Measurements from ENCODE around the gene C8A. TPM values are rescaled to one million over a fixed set of nuclear protein-coding genes. Genes with fewer than 3 reads are reported as not detected.

C8A gene
- total and polyA plus RNA-seq, 2 of the 13 experiments (the other 11 are each of a cell fraction or from before 2014, with no cell fraction given) = 10.5 to 15.0 TPM

DNA sequence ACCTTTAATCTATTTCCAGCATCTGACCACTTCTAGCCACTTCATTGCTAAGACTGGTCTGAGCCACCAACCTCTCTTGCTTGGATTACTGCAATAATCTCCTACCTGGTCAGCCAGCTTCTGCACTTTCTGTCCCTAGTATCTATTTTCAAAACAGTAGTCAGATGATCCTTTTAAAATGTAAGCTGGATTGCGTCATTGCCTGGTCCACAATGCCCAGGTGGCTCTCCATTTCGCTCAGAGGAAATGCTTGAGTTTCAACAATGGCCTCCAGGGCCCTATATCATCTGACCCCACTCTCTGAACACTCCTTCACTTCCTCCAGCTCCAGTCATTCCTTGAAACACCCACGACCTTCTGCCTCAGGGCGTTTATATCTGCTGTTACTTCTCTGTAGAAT, 37.7 kb upstream of the C8A start (continued):
- TF ChIP-seq, protein P1, sequence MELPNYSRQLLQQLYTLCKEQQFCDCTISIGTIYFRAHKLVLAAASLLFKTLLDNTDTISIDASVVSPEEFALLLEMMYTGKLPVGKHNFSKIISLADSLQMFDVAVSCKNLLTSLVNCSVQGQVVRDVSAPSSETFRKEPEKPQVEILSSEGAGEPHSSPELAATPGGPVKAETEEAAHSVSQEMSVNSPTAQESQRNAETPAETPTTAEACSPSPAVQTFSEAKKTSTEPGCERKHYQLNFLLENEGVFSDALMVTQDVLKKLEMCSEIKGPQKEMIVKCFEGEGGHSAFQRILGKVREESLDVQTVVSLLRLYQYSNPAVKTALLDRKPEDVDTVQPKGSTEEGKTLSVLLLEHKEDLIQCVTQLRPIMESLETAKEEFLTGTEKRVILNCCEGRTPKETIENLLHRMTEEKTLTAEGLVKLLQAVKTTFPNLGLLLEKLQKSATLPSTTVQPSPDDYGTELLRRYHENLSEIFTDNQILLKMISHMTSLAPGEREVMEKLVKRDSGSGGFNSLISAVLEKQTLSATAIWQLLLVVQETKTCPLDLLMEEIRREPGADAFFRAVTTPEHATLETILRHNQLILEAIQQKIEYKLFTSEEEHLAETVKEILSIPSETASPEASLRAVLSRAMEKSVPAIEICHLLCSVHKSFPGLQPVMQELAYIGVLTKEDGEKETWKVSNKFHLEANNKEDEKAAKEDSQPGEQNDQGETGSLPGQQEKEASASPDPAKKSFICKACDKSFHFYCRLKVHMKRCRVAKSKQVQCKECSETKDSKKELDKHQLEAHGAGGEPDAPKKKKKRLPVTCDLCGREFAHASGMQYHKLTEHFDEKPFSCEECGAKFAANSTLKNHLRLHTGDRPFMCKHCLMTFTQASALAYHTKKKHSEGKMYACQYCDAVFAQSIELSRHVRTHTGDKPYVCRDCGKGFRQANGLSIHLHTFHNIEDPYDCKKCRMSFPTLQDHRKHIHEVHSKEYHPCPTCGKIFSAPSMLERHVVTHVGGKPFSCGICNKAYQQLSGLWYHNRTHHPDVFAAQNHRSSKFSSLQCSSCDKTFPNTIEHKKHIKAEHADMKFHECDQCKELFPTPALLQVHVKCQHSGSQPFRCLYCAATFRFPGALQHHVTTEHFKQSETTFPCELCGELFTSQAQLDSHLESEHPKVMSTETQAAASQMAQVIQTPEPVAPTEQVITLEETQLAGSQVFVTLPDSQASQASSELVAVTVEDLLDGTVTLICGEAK (IDR thresholded peaks at IDR 0.05) = no peak
- TF ChIP-seq, protein P1 (CRISPR knock-in tag; IDR thresholded peaks at IDR 0.05) = no peak
- peak; percentile 89 for TF ChIP-seq CEBPG (CRISPR knock-in tag; IDR thresholded peaks at IDR 0.05)
- TF ChIP-seq HMG20A (CRISPR knock-in tag; IDR thresholded peaks at IDR 0.05; ENCODE audit: borderline replicate concordance) = no peak
- no peak for TF ChIP-seq MED13 (CRISPR knock-in tag; IDR thresholded peaks at IDR 0.05)
- TF ChIP-seq, protein P2, sequence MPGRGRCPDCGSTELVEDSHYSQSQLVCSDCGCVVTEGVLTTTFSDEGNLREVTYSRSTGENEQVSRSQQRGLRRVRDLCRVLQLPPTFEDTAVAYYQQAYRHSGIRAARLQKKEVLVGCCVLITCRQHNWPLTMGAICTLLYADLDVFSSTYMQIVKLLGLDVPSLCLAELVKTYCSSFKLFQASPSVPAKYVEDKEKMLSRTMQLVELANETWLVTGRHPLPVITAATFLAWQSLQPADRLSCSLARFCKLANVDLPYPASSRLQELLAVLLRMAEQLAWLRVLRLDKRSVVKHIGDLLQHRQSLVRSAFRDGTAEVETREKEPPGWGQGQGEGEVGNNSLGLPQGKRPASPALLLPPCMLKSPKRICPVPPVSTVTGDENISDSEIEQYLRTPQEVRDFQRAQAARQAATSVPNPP (CRISPR knock-in tag; IDR thresholded peaks at IDR 0.05) = no peak
- no peak for TF ChIP-seq NFE2 (CRISPR knock-in tag; IDR thresholded peaks at IDR 0.05)
- no peak for TF ChIP-seq ZNF672 (CRISPR knock-in tag; IDR thresholded peaks at IDR 0.05)
- no peak for TF ChIP-seq PCBP1 (IDR thresholded peaks at IDR 0.05; ENCODE audit: borderline replicate concordance, low read depth, low read length)
- TF ChIP-seq NKX3-1 (CRISPR knock-in tag; IDR thresholded peaks at IDR 0.05) = no peak
- no peak for TF ChIP-seq ZNF180 (CRISPR knock-in tag; IDR thresholded peaks at IDR 0.05; ENCODE audit: borderline replicate concordance, low read depth)
- peak; percentile 92 for TF ChIP-seq CEBPB (IDR thresholded peaks at IDR 0.05; ENCODE audit: borderline replicate concordance, low read depth, low read length)
- no peak for TF ChIP-seq JUN (CRISPR knock-in tag; IDR thresholded peaks at IDR 0.05)
- TF ChIP-seq, protein P3, sequence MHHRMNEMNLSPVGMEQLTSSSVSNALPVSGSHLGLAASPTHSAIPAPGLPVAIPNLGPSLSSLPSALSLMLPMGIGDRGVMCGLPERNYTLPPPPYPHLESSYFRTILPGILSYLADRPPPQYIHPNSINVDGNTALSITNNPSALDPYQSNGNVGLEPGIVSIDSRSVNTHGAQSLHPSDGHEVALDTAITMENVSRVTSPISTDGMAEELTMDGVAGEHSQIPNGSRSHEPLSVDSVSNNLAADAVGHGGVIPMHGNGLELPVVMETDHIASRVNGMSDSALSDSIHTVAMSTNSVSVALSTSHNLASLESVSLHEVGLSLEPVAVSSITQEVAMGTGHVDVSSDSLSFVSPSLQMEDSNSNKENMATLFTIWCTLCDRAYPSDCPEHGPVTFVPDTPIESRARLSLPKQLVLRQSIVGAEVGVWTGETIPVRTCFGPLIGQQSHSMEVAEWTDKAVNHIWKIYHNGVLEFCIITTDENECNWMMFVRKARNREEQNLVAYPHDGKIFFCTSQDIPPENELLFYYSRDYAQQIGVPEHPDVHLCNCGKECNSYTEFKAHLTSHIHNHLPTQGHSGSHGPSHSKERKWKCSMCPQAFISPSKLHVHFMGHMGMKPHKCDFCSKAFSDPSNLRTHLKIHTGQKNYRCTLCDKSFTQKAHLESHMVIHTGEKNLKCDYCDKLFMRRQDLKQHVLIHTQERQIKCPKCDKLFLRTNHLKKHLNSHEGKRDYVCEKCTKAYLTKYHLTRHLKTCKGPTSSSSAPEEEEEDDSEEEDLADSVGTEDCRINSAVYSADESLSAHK (CRISPR knock-in tag; IDR thresholded peaks at IDR 0.05; ENCODE audit: borderline replicate concordance) = no peak
- TF ChIP-seq ZNF644 (CRISPR knock-in tag; IDR thresholded peaks at IDR 0.05; ENCODE audit: low read depth) = 0 out of 2 replicates have a peak, but pooled peaks have one; percentile 45
- no peak for TF ChIP-seq ZNF660 (CRISPR knock-in tag; IDR thresholded peaks at IDR 0.05; ENCODE audit: borderline replicate concordance, low read depth)
- TF ChIP-seq PAF1 (CRISPR knock-in tag; IDR thresholded peaks at IDR 0.05) = no peak
- TF ChIP-seq HOXA9 (CRISPR knock-in tag; IDR thresholded peaks at IDR 0.05; ENCODE audit: borderline replicate concordance) = no peak
- no peak for TF ChIP-seq MBNL3 (CRISPR knock-in tag; conservative IDR thresholded peaks at IDR 0.05)
- TF ChIP-seq BCL6 (CRISPR knock-in tag; IDR thresholded peaks at IDR 0.05) = no peak
- no peak for TF ChIP-seq PAX8 (CRISPR knock-in tag; IDR thresholded peaks at IDR 0.05; ENCODE audit: borderline replicate concordance)

All from HepG2 (cell line).